ENCODE results near the gene ICAM1. TPM values are rescaled to one million over a fixed set of nuclear protein-coding genes. Genes with fewer than 3 reads are reported as not detected.

Gene ICAM1
- total and polyA plus RNA-seq, 10 of the 15 experiments (the other 5 are each of a cell fraction or from before 2014, with no cell fraction given): 7.6 to 115 (median 60.2) TPM

- ChIA-PET RAD21 (ENCODE audit: unreplicated experiment) (interaction anchor here (0.7 to 4.6 kb wide), 3 partner anchors 12 to 27 kb away, joined by 3 to 47 read pairs (median 8); no protein-coding TSS in a partner anchor), CTCF (interaction anchor here (0.6 to 5.3 kb wide), 4 partner anchors 27 to 118 kb away, joined by 3 to 56 read pairs (median 7); partner anchors contain the start of gene ICAM1), POLR2A (interaction anchor here (0.7 kb wide), 1 partner anchor 149 kb away, joined by 3 read pairs; no protein-coding TSS in a partner anchor), SMC1A (ENCODE audit: uncharacterized antibody, unreplicated experiment) (interaction anchor here (0.9 to 3.4 kb wide), 4 partner anchors 18 to 28 kb away, joined by 3 to 30 read pairs (median 6); no protein-coding TSS in a partner anchor)
- Histone ChIP-seq H3K27me3 (replicated peaks in 1 of 2; ENCODE audit: control insufficient read depth in 2 of 2, insufficient read depth in 2 of 2, low read length in 1 of 2) (no peaks in the 10 kb centered on the region), H3K4me3 (peak overlapping the region; percentile 44; the same call in 1 of the 2 replicates), H4K20me1 (ENCODE audit: control insufficient read depth, insufficient read depth) (no peaks in the 10 kb centered on the region), H3K9me3 (replicated peaks; ENCODE audit: control insufficient read depth, insufficient read depth, low read length) (no peaks in the 10 kb centered on the region; the same call in 2 of the 3 replicates), H3K9ac (ENCODE audit: control insufficient read depth, insufficient read depth, low read length) (0 out of 2 replicates have a peak overlapping the region, but pooled peaks have one; percentile 29), H3K36me3 (ENCODE audit: control insufficient read depth in 2 of 2, insufficient read depth in 2 of 2, low read length in 1 of 2) (peaks cover 5 to 10% of the 10 kb centered on the region in 2 experiments; a peak in 3 of 4 replicates), H3K4me1 (ENCODE audit: control insufficient read depth, insufficient read depth, low read length) (peaks cover 46% of the 10 kb centered on the region), H2AFZ (ENCODE audit: control insufficient read depth, low read depth, low read length) (no peak overlapping the region), H3K79me2 (ENCODE audit: control insufficient read depth, insufficient read depth, low read length) (peaks cover 34% of the 10 kb centered on the region), H3K4me2 (ENCODE audit: control insufficient read depth, insufficient read depth) (peak overlapping the region; percentile 59), H3K27ac (ENCODE audit: control insufficient read depth, insufficient read depth) (peak overlapping the region; percentile 65)
- DNase-seq (ENCODE audit: low read depth, low spot score) (no peak), FAIRE-seq (no peak), ATAC-seq (no peak)
- intact Hi-C loops (cut with micrococcal nuclease; ENCODE audit: unreplicated experiment) (no loop called here), in situ Hi-C loops (cut with MboI) (no loop called here)
- TF ChIP-seq IKZF2 (IDR thresholded peaks at IDR 0.05) (0 out of 4 replicates have a peak, but pooled peaks have one; percentile 11 to 19), MEF2A (IDR thresholded peaks at IDR 0.05; ENCODE audit: insufficient read depth, low read depth, low read length) (0 out of 2 replicates have a peak, but pooled peaks have one; percentile 5), DPF2 (IDR thresholded peaks at IDR 0.05) (0 out of 2 replicates have a peak, but pooled peaks have one; percentile 13), ATF7 (IDR thresholded peaks at IDR 0.05; ENCODE audit: low read depth) (no peak), BCL11A (IDR thresholded peaks at IDR 0.05; ENCODE audit: low read depth, low read length) (no peak)
- TF ChIP-seq, protein P1, sequence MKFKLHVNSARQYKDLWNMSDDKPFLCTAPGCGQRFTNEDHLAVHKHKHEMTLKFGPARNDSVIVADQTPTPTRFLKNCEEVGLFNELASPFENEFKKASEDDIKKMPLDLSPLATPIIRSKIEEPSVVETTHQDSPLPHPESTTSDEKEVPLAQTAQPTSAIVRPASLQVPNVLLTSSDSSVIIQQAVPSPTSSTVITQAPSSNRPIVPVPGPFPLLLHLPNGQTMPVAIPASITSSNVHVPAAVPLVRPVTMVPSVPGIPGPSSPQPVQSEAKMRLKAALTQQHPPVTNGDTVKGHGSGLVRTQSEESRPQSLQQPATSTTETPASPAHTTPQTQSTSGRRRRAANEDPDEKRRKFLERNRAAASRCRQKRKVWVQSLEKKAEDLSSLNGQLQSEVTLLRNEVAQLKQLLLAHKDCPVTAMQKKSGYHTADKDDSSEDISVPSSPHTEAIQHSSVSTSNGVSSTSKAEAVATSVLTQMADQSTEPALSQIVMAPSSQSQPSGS (IDR thresholded peaks at IDR 0.05; ENCODE audit: low read length): no peak
- no TSS peak for BruUV-seq (replicated peaks)
- WGBS (ENCODE audit: insufficient coverage, insufficient replicate concordance, low lambda C conversion rate, missing lambda C conversion rate): 73% methylated on average over 13 of the region's 14 CpGs
Observed at GRCh38 chr19:10222201-10222890, 48.6 kb upstream of the ICAM1 start.

Measured in GM12878 (cell line).